HG03558 (cell line): ENCODE results near the gene EYS.
"Not testable (repeated sequence)": the region's sequence is repeated elsewhere in the genome, so short reads cannot be mapped to it uniquely, and the experiment has no call there.

Source experiments
- ATAC-seq: cut with Tn5 transposase; IDR thresholded peaks from one replicate; pipeline ENCODE4 v1.9.1; 2021; ENCODE audit warnings: moderate number of reproducible peaks; ENCODE audit not compliant: unreplicated experiment; ENCODE audit errors: extremely low read depth

The EYS gene

GRCh38 chr6:65637289-65638046, 69.6 kb downstream of the EYS start:
- ATAC-seq, result no peak

GRCh38 chr6:65633501-65633900, 73.5 kb downstream of the EYS start:
- ATAC-seq, result no peak

- ATAC-seq, result no peak
Observed at GRCh38 chr6:65631711-65632110, 75.3 kb downstream of the EYS start.

GRCh38 chr6:65627434-65627999, 79.5 kb downstream of the EYS start:
- ATAC-seq, result not testable (repeated sequence)

GRCh38 chr6:65627015-65627414, 80.0 kb downstream of the EYS start:
- no peak for ATAC-seq

GRCh38 chr6:65623566-65623965, 83.5 kb downstream of the EYS start:
- ATAC-seq, result no peak

- no peak for ATAC-seq
Observed at GRCh38 chr6:65610746-65611145, 96.3 kb downstream of the EYS start.

- ATAC-seq, result no peak
Observed at GRCh38 chr6:65595540-65595939, 111.5 kb downstream of the EYS start.

GRCh38 chr6:65570340-65570739, 136.7 kb downstream of the EYS start:
- ATAC-seq, result no peak

- ATAC-seq, result no peak
Observed at GRCh38 chr6:65569505-65569904, 137.5 kb downstream of the EYS start.

GRCh38 chr6:65569056-65569455, 138.0 kb downstream of the EYS start:
- not testable (repeated sequence) for ATAC-seq

GRCh38 chr6:65566117-65566516, 140.9 kb downstream of the EYS start:
- no peak for ATAC-seq

- no peak for ATAC-seq
Observed at GRCh38 chr6:65558071-65558470, 149.0 kb downstream of the EYS start.

- no peak for ATAC-seq
Observed at GRCh38 chr6:65557224-65557623, 149.8 kb downstream of the EYS start.

GRCh38 chr6:65546894-65547293, 160.1 kb downstream of the EYS start:
- ATAC-seq, result no peak

- ATAC-seq, result no peak
Observed at GRCh38 chr6:65545920-65546319, 161.1 kb downstream of the EYS start.

GRCh38 chr6:65538644-65539043, 168.4 kb downstream of the EYS start:
- ATAC-seq, result no peak

- ATAC-seq, result no peak
Observed at GRCh38 chr6:65537600-65537999, 169.4 kb downstream of the EYS start.

- ATAC-seq, result no peak
Observed at GRCh38 chr6:65531533-65531932, 175.5 kb downstream of the EYS start.

GRCh38 chr6:65524232-65524631, 182.8 kb downstream of the EYS start:
- no peak for ATAC-seq

- ATAC-seq, result no peak
Observed at GRCh38 chr6:65505736-65506135, 201.3 kb downstream of the EYS start.

GRCh38 chr6:65501045-65501444, 206.0 kb downstream of the EYS start:
- ATAC-seq, result no peak
